Hepatocyte (in vitro differentiated cells): ENCODE data around the gene TOM1L1. TPM values are rescaled to one million over a fixed set of nuclear protein-coding genes. Genes with fewer than 3 reads are reported as not detected.

Source experiments
- DNase-seq: peaks from one replicate; pipeline ENCODE4 v3.0.0-alpha.2; 2016; ENCODE audit warnings: low spot score
- H2AFZ ChIP-seq: fragments of 200-600 bp; sonication (generic); 2 replicates; pipeline ENCODE4 v1.6.0; 2016; ENCODE audit warnings: antibody characterized with exemption, mild to moderate bottlenecking
- H3K27ac ChIP-seq: fragments of 200-600 bp; sonication (generic); 2 replicates; pipeline ENCODE4 v1.5.1; 2016; ENCODE audit warnings: mild to moderate bottlenecking
- H3K27me3 ChIP-seq: fragments of 200-600 bp; sonication (generic); 2 replicates; pipeline ENCODE4 v1.6.1; 2016
- H3K36me3 ChIP-seq: fragments of 200-600 bp; sonication (generic); replicated peaks from 2 replicates; pipeline ENCODE4 v1.5.1; 2016; ENCODE audit warnings: low read depth; ENCODE audit not compliant: insufficient read depth
- H3K4me1 ChIP-seq: fragments of 200-600 bp; sonication (generic); 2 replicates; pipeline ENCODE4 v1.5.1; 2016; ENCODE audit warnings: mild to moderate bottlenecking, moderate library complexity; ENCODE audit not compliant: insufficient read depth
- H3K4me2 ChIP-seq: fragments of 200-600 bp; sonication (generic); 2 replicates; pipeline ENCODE4 v1.6.0; 2016
- H3K4me3 ChIP-seq: fragments of 200-600 bp; sonication (generic); 2 replicates; pipeline ENCODE4 v1.5.1; 2016; ENCODE audit warnings: mild to moderate bottlenecking
- H3K79me2 ChIP-seq: fragments of 200-600 bp; sonication (generic); 2 replicates; pipeline ENCODE4 v1.6.0; 2017; ENCODE audit warnings: mild to moderate bottlenecking
- H3K9me2 ChIP-seq: fragments of 200-600 bp; sonication (generic); replicated peaks from 2 replicates; pipeline ENCODE4 v1.6.0; 2017; ENCODE audit warnings: mild to moderate bottlenecking; ENCODE audit not compliant: insufficient read depth
- H3K9me3 ChIP-seq: fragments of 200-600 bp; sonication (generic); 2 replicates; pipeline ENCODE4 v1.5.1; 2016; ENCODE audit warnings: low read depth, mild to moderate bottlenecking
- H4K20me1 ChIP-seq: fragments of 200-600 bp; sonication (generic); 2 replicates; pipeline ENCODE4 v1.6.0; 2016; ENCODE audit warnings: mild to moderate bottlenecking; ENCODE audit not compliant: insufficient read depth, poor library complexity, severe bottlenecking
- CTCF ChIP-seq: fragments of 200-600 bp; sonication (generic); IDR thresholded peaks from 2 replicates; pipeline ENCODE4 v1.5.1; 2016; ENCODE audit warnings: antibody characterized with exemption, mild to moderate bottlenecking; ENCODE audit not compliant: poor library complexity
- EZH2 ChIP-seq: fragments of 200-600 bp; sonication (generic); IDR thresholded peaks from 2 replicates; pipeline ENCODE4 v1.6.1; 2016; ENCODE audit warnings: antibody characterized with exemption, mild to moderate bottlenecking, borderline replicate concordance
- EZH2phosphoT487 ChIP-seq: fragments of 200-600 bp; sonication (generic); IDR thresholded peaks from one replicate; pipeline ENCODE4 v1.6.1; 2018; ENCODE audit warnings: antibody characterized with exemption, mild to moderate bottlenecking, low read depth, moderate library complexity; ENCODE audit not compliant: unreplicated experiment, severe bottlenecking
- WGBS: methylation state at CpG from one replicate; pipeline ENCODE4 v1.1.6; 2016; ENCODE audit warnings: low lambda C conversion rate; ENCODE audit errors: missing lambda C conversion rate; 5-methylcytosine and 5-hydroxymethylcytosine counted together
- polyA plus RNA-seq: library from polyadenylated mRNA; unstranded; fragments of >200 nt; fragmentation: Nextera tagmentation; extraction: Ambion mirVana; gene quantifications from 2 replicates; pipeline ENCODE4 v1.2.1, GENCODE V29; 2016
- total RNA-seq: library from RNA; depleted of rRNA; stranded (reverse); fragments of >200 nt; gene quantifications from 2 replicates; pipeline ENCODE4 v1.2.3, GENCODE V29; 2014

The TOM1L1 gene
- total and polyA plus RNA-seq, 2 experiments from 2014 or later, result 36.9 to 56.0 TPM

GRCh38 chr17:54882950-54883349 lies 17.7 kb upstream of the TOM1L1 start:
- no peaks in the 10 kb centered on the region for H3K79me2 ChIP-seq
- H3K9me2 ChIP-seq, result no peaks in the 10 kb centered on the region
- no peaks in the 10 kb centered on the region for H3K4me1 ChIP-seq
- TF ChIP-seq EZH2phosphoT487 (no peak), CTCF (no peak), EZH2 (no peak)
- H3K27ac ChIP-seq, result no peak overlapping the region
- H3K27me3 ChIP-seq, result no peaks in the 10 kb centered on the region
- no peak for DNase-seq
- H2AFZ ChIP-seq, result no peak overlapping the region
- no peak overlapping the region for H3K4me3 ChIP-seq
- H3K9me3 ChIP-seq, result no peaks in the 10 kb centered on the region
- H4K20me1 ChIP-seq, result no peaks in the 10 kb centered on the region
- H3K36me3 ChIP-seq, result no peaks in the 10 kb centered on the region
- H3K4me2 ChIP-seq, result no peak overlapping the region
- 85% methylated on average over 3 of the region's 3 CpGs for WGBS

GRCh38 chr17:54883939-54884338 lies 16.7 kb upstream of the TOM1L1 start:
- no peaks in the 10 kb centered on the region for H3K4me1 ChIP-seq
- H3K9me2 ChIP-seq, result no peaks in the 10 kb centered on the region
- H2AFZ ChIP-seq, result no peak overlapping the region
- H3K9me3 ChIP-seq, result no peaks in the 10 kb centered on the region
- H3K36me3 ChIP-seq, result no peaks in the 10 kb centered on the region
- WGBS, result 92% methylated on average over 2 of the region's 2 CpGs
- no peak for DNase-seq
- H4K20me1 ChIP-seq, result no peaks in the 10 kb centered on the region
- TF ChIP-seq EZH2phosphoT487 (no peak), CTCF (no peak), EZH2 (no peak)
- no peak overlapping the region for H3K27ac ChIP-seq
- H3K79me2 ChIP-seq, result no peaks in the 10 kb centered on the region
- no peak overlapping the region for H3K4me3 ChIP-seq
- no peak overlapping the region for H3K4me2 ChIP-seq
- H3K27me3 ChIP-seq, result no peaks in the 10 kb centered on the region

GRCh38 chr17:54887787-54888186 lies 12.9 kb upstream of the TOM1L1 start:
- Histone ChIP-seq H3K79me2 (no peaks in the 10 kb centered on the region), H3K4me3 (no peak overlapping the region), H2AFZ (no peak overlapping the region), H4K20me1 (no peaks in the 10 kb centered on the region), H3K36me3 (no peaks in the 10 kb centered on the region), H3K9me3 (no peaks in the 10 kb centered on the region), H3K9me2 (no peaks in the 10 kb centered on the region), H3K4me2 (no peak overlapping the region), H3K27ac (no peak overlapping the region), H3K27me3 (no peaks in the 10 kb centered on the region), H3K4me1 (no peaks in the 10 kb centered on the region)
- no peak for DNase-seq
- TF ChIP-seq EZH2 (no peak), CTCF (no peak), EZH2phosphoT487 (no peak)
- 86% methylated on average over 3 of the region's 3 CpGs for WGBS

GRCh38 chr17:54888254-54888653 lies 12.4 kb upstream of the TOM1L1 start:
- no peak overlapping the region for H3K27ac ChIP-seq

More at GRCh38 chr17:54888254-54888653, 12.4 kb upstream of the TOM1L1 start:
- Histone ChIP-seq H3K79me2 (no peaks in the 10 kb centered on the region), H3K36me3 (no peaks in the 10 kb centered on the region), H3K4me3 (no peak overlapping the region), H3K27me3 (no peaks in the 10 kb centered on the region), H3K4me1 (no peaks in the 10 kb centered on the region), H3K9me3 (no peaks in the 10 kb centered on the region), H4K20me1 (no peaks in the 10 kb centered on the region), H3K4me2 (no peak overlapping the region), H2AFZ (no peak overlapping the region), H3K9me2 (no peaks in the 10 kb centered on the region)
- 84% methylated on average over 6 of the region's 6 CpGs for WGBS
- DNase-seq, result no peak
- TF ChIP-seq EZH2phosphoT487, result no peak
- TF ChIP-seq CTCF, result no peak
- TF ChIP-seq EZH2, result no peak
